ENCODE results near the gene DNAJB6. TPM values are rescaled to one million over a fixed set of nuclear protein-coding genes. Genes with fewer than 3 reads are reported as not detected.

The DNAJB6 gene
- total and polyA plus RNA-seq, 7 donors = 103 to 326 (median 229) TPM

DNA sequence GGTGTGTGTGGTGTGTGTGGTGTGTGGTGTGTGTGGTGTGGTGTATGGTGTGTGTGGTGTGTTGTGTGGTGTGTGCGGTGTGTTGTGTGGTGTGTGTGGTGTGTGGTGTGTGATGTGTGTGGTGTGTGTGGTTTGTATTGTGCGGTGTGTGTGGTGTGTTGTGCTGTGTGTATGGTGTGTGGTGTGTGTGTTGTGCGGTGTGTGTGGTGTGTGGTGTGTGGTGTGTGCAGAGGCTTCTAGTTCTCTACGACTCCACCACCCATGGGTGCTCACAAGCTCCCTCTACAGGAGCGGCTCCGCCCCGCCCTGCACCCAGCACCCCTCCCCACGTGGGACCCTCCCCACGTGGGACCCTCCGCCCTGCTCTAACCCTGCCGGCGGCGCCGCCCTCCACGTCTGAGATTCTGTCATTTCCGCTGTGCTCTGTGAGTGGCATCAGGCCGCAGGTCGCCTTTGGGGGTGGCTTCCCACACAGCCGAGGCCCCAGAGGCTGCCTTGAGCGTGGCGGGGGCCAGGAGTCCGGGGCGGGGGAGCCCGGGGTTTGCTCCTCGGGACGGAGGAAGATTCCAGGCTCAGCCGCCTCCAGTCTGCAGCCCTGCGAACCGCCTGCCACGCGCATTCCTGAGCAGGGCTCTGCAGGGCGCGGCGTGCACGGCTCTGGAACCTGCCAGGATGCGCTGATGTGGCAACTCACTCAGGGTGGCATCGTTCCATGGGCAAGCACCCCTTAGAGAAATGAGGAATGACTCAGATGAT, 37.0 kb upstream of the DNAJB6 start:
- 48 to 58% (median 49%) methylated on average over 30 to 37 of the region's 37 CpGs for WGBS, 3 donors
- Histone ChIP-seq H3K27me3 (ENCODE audit: insufficient read depth in 3 of 3, low read length in 2 of 3) (peaks cover 0 to 4% (median 3%) of the 10 kb centered on the region in 3 donors), H3K4me1 (no peaks in the 10 kb centered on the region), H3K9me3 (no peaks in the 10 kb centered on the region), H3K27ac (no peak overlapping the region), H3K36me3 (ENCODE audit: insufficient read depth in 1 of 2, low read depth in 1 of 2) (no peaks in the 10 kb centered on the region), H3K4me3 (peak overlapping the region; percentile 16)
- DNase-seq (peak in 1 of 2 donors; percentile 67), ATAC-seq (peak; percentile 30 to 64 (median 51))
- TF ChIP-seq, protein P1, sequence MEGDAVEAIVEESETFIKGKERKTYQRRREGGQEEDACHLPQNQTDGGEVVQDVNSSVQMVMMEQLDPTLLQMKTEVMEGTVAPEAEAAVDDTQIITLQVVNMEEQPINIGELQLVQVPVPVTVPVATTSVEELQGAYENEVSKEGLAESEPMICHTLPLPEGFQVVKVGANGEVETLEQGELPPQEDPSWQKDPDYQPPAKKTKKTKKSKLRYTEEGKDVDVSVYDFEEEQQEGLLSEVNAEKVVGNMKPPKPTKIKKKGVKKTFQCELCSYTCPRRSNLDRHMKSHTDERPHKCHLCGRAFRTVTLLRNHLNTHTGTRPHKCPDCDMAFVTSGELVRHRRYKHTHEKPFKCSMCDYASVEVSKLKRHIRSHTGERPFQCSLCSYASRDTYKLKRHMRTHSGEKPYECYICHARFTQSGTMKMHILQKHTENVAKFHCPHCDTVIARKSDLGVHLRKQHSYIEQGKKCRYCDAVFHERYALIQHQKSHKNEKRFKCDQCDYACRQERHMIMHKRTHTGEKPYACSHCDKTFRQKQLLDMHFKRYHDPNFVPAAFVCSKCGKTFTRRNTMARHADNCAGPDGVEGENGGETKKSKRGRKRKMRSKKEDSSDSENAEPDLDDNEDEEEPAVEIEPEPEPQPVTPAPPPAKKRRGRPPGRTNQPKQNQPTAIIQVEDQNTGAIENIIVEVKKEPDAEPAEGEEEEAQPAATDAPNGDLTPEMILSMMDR (IDR thresholded peaks at IDR 0.05) = no peak
- intact Hi-C loops (cut with DNase I) = no loop called here

DNA sequence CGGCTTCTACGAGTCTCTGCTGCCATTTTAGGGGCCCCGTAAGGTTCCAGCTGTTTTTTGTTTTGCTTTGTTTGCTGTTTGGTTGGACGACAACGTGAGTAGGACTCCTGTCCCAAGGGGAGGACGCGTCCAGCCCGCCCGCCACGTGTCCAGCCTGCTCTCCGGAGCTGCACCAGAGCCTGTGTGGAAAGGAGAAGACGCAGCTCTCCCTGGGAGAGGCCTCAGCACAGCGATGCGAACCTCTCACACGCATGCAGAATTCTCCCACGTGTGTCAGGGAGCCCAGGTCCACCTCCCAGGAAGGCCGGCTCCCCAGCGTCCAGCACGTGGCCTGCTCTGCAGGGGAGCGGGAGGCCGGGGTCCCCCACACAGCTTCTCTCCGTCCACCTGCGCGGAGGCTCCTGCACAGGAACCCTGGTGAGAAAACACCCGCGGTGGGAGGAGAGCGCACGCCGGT, 36.4 kb upstream of the DNAJB6 start:
- no peaks in the 10 kb centered on the region for H3K9me3 ChIP-seq
- peak overlapping the region; percentile 16 for H3K4me3 ChIP-seq
- DNase-seq (peak in 1 of 2 donors; percentile 68), ATAC-seq (peak; percentile 10 to 50 (median 32))
- H3K27me3 ChIP-seq (ENCODE audit: insufficient read depth in 3 of 3, low read length in 2 of 3) = peaks cover 0 to 4% (median 3%) of the 10 kb centered on the region in 3 donors
- no peaks in the 10 kb centered on the region for H3K36me3 ChIP-seq (ENCODE audit: insufficient read depth in 1 of 2, low read depth in 1 of 2)
- intact Hi-C loops (cut with DNase I) = no loop called here
- H3K4me1 ChIP-seq = no peaks in the 10 kb centered on the region
- H3K27ac ChIP-seq = no peak overlapping the region
- TF ChIP-seq, protein P1 (IDR thresholded peaks at IDR 0.05) = no peak
- WGBS, 3 donors = 59 to 60% (median 59%) methylated on average over 29 of the region's 29 CpGs

DNA sequence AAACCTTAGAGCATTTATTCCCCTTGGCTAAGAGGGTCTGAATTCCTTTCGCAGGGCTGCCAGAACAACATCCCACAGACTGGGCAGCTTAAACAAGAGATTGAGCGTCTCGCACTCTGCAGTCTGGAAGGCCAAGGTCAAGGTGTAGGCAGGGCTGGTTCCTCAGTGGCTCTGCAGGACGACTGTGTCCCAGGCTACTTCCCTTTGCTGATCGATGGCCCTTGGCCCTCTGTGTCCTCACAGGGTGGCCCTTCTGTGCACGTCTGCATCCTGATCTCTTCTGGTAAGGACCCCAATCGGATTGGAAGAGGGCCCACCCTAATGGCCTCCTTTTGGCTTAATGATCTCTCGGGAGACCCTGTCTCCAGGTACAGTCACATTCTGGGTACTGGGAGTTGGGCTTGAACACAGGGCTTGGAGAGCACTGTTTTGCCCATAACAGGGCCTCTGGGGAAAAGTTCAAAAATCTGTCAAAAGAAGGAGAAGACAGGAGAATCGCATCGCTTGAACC, 35.1 kb upstream of the DNAJB6 start:
- H3K4me1 ChIP-seq = no peaks in the 10 kb centered on the region
- no peak overlapping the region for H3K4me3 ChIP-seq
- intact Hi-C loops (cut with DNase I) = no loop called here
- no peaks in the 10 kb centered on the region for H3K9me3 ChIP-seq
- no peaks in the 10 kb centered on the region for H3K36me3 ChIP-seq (ENCODE audit: insufficient read depth in 1 of 2, low read depth in 1 of 2)
- WGBS, 3 donors = 79 to 88% (median 82%) methylated on average over 10 of the region's 10 CpGs
- peaks cover 0 to 4% (median 3%) of the 10 kb centered on the region in 3 donors for H3K27me3 ChIP-seq (ENCODE audit: insufficient read depth in 3 of 3, low read length in 2 of 3)
- DNase-seq (no peak), ATAC-seq (no peak)
- TF ChIP-seq, protein P1 (IDR thresholded peaks at IDR 0.05) = no peak
- H3K27ac ChIP-seq = no peak overlapping the region

DNA sequence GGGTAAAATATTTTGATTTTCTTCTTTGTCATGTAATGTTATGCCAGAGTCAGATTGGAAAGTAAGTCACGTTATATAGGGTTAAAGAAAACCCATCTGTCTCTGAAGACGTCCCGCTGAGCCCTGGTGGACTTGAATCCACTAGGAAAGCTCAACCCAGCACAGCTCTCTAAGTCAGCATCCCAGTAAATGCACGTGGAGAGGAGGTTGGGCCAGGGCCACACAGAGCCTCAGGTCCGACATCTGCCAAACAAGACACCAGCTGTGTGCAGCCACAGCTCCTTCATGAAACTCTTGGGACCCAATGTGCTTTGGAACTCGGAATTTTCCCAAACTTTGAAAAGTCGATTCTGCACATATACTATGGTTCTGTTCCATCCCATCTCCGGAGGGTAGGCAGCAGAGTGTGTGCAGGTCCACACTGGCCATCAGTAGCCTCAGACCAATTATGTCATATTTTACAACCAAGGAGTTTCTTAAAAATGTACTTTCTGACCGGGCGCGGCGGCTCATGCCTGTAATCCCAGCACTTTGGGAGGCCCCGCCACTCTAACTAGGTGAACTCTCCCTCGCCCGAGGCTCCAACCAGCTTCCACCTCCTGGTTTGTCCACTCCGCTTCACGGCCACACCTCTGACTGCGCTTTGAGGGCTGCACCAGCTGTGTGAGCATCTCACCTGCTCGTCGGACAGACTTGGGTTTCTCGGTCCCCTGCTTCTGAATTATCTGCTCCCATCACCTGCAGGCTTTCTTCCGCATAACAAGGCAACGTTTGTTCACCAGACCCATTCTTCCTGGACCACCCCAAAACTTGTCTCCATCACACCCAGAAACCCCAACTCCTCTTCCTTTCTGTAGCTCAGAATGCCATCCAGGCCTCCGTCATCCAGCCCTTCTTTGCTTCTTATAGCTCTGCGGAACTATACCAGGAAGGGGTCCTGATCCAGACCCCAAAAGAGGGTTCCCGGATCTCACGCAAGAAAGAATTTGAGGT, 29.7 kb upstream of the DNAJB6 start:
- no peaks in the 10 kb centered on the region for H3K36me3 ChIP-seq (ENCODE audit: insufficient read depth in 1 of 2, low read depth in 1 of 2)
- WGBS, 3 donors = 64 to 73% (median 66%) methylated on average over 27 of the region's 27 CpGs

More for the DNA sequence above, 29.7 kb upstream of the DNAJB6 start:
- no peak for ATAC-seq
- intact Hi-C loops (cut with DNase I) = no loop called here
- no peak for DNase-seq
- Histone ChIP-seq H3K9me3 (no peaks in the 10 kb centered on the region), H3K27ac (no peak overlapping the region), H3K27me3 (ENCODE audit: insufficient read depth in 3 of 3, low read length in 2 of 3) (no peaks in the 10 kb centered on the region), H3K4me1 (no peaks in the 10 kb centered on the region), H3K4me3 (no peak overlapping the region)
- TF ChIP-seq, protein P1 (IDR thresholded peaks at IDR 0.05) = no peak

Measured in psoas muscle (tissue), 8 donors.